GF-D8 (cell line): ENCODE results near the gene OR2T8.
"Not testable (repeated sequence)": the region's sequence is repeated elsewhere in the genome, so short reads cannot be mapped to it uniquely, and the experiment has no call there.

ENCODE experiments used
- DNase-seq: peaks from one replicate; lab custom pipeline; 2025; lab: John Stamatoyannopoulos, UW

The OR2T8 gene

GRCh38 chr1:247919952-247920351, at the start of gene OR2T8:
Gene OR2T8, plus strand, starts transcription at chr1:247920252. Its CDS starts 766 bp downstream, at chr1:247921018.
- no peak for DNase-seq

DNA sequence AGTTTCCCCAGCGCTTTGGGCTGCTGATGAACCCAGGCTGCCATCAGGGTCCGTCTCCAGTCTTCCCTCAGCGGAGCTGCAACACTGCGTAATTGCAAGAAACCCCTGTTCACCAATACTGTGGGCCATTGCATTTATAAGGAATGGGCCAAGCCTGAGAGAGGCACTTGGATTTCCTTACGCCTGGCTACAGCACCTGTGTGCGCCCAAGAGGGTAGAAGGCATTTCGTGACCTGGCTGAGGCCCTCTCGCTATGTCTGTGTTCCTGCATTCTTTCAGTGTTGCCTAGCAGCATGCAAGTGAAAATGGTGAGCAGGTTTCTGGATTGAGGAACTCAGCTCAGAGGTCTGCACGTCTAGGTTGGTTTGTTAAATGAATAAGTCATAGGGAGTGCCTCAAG, 36.7 kb upstream of the OR2T8 start:
- no peak for DNase-seq

DNA sequence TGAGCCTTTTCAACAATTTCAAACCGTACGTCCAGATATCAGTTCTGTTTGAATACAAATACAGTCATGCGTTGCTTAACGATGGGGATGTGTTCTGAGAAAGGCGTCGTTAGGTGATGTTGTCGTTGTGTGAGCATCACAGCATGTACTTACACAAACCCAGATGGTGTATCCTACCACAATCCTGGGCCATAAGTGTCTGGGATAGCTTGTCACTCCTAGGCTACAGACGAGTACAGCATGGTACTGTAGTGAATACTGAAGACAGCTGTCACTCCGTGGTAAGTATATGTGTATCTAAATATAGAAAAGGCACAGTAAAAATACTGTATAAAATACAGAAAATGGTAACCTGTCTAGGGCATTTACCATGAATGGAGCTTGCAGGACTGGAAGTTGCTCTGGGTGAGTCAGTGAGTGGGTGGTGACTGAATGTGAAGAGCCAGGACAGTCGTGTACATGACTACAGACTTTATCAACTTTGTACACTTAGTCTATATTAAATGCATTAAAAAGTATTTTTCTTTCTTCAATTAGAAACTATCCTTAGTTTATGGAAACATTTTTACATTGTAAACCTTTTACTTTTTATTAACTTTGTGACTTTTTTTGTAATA, 35.1 kb upstream of the OR2T8 start:
- DNase-seq = no peak

- no peak for DNase-seq
Measured at GRCh38 chr1:247895163-247895637, 24.9 kb upstream of the OR2T8 start, which contains the start of gene OR2W3. Gene OR2W3, plus strand, starts transcription at chr1:247895587. Its CDS starts 0 bp downstream, at chr1:247895587.

GRCh38 chr1:247895976-247896375, 24.1 kb upstream of the OR2T8 start:
- DNase-seq = no peak

DNA sequence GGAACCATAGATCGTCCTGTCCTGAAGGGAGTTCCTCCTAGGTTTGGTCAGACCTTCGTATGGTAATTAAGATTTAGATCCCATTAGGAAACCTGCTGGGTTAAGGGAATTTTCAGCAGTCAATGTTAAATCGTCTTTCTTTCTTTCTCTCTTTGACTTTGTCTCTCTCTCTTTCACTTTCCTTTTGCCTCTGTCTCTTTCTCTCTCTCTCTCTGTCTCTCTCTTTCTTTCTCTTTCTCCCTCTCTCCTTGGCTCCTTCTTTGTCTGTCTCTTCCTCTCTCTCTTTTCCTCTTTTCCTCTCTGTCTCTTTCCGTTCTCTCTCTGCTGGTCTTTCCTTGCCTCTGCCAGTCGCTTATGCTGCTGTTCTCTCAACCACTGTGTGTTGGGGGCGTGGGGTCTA, 15.9 kb upstream of the OR2T8 start:
- DNase-seq = no peak

DNA sequence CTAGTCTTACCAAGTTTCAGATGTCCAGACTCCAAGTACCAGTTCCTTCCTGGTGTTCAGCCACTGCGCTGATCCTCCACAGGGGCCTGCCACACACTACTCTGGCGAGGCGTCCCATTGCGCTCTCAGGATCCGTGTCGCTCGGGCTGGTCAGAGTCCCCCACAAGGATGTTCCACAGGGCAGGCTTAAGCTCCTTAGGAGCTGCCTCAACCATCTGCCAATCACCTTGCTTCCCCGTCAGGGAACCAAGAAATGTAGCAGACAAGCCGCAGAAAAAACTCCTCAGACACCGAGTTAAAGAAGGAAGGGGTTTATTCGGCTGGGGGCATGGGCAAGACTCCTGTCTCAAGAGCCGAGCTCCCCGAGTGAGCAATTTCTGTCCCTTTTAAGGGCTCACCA, 14.9 kb upstream of the OR2T8 start:
- DNase-seq = no peak

DNA sequence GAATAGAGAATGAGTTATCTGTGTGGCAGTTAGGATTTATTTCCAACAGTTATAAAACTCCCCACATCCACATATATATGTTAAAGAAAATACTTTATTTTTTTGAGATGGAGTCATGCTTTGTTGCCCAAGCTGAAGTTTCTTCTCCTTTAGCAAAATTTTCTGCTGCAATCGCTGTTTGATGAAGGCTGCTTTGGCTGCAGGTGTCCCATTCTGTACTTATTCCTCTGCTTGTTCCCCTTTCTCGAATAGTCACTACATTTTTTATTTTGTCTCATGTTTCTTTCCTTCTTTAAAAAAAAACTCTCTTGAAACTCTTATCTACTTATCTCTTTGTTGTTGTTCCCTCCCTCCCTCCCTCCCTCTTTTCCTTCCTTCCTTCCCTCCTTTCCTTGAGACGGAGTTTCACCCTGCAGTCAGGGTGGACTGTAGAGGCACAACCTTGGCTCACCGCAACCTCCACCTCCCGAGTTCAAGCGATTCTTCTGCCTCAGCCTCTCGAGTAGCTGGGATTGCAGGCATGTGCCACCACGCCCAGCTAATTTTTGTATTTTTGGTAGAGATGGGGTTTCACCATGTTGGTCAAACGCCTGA, 14.0 kb upstream of the OR2T8 start:
- no peak for DNase-seq

GRCh38 chr1:247906504-247907047, 13.5 kb upstream of the OR2T8 start:
- DNase-seq = no peak

DNA sequence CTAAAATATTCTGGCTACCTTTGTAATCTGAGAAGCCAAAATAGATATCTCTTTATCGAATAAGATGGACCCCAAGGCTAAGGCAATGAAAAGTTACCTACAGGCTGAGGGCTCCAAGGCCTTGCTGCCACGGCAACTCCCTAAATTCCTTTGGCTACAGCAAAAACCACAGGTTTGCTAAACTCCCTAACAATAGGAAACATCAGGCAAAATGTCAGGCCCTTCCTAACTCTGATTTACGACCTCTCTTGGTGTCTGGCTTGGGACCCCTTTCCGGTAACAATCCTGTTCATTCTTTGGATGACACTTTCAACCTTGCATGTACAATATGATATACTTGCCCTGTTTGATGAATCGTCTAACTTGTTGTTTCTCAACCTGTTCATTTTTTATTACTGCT, 11.3 kb upstream of the OR2T8 start:
- DNase-seq = no peak

DNA sequence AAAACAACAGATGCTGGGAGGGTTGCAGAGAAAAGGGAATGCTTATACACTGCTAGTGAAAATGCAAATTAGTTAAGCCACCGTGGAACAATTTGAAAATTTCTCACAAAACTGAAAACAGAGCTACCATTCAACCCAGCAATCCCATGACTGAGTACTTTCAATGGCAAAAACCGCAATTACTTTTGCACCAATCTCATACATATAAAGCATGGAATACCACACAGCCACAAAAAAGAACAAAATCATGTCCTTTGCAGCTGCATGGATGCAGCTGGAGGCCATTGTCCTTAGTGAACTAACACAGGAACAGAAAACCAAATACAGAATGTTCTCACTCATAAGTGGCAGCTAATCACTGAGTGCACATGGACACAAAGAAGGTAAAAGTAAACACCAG, 6.3 kb upstream of the OR2T8 start:
- no peak for DNase-seq

GRCh38 chr1:247914941-247915662, 5.0 kb upstream of the OR2T8 start:
- no peak for DNase-seq

DNA sequence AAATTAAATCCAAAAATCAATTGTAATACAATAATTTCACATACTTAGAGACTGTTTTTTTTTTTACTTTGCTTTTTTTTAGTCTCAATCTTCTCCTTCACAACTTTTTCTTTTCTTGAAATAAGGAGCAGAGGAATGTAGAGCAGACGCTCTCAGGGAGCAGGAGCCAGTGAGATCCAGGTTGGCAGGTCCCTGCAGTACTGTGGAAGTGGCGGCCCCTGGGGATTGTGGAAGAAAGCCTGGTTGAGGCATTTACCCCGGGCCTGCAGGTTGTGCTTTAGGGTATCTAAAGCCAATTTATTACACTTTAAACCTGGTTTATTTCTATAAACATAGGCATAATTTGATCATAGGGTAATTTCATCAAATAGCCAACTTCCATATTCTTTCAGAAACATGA, 3.9 kb downstream of the OR2T8 start:
- no peak for DNase-seq

- DNase-seq = no peak
Measured at GRCh38 chr1:247924868-247925267, 4.8 kb downstream of the OR2T8 start, which contains the start of gene OR2AJ1. Gene OR2AJ1, plus strand, starts transcription at chr1:247924889. Its CDS starts 8,880 bp downstream, at chr1:247933769.

DNA sequence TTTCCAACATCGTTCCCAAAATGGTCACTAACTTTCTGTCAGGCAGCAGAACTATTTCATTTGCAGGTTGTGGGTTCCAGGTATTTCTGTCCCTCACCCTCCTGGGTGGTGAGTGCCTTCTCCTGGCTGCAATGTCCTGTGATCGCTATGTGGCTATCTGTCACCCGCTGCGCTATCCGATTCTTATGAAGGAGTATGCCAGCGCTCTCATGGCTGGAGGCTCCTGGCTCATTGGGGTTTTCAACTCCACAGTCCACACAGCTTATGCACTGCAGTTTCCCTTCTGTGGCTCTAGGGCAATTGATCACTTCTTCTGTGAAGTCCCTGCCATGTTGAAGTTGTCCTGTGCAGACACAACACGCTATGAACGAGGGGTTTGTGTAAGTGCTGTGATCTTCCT, 13.9 kb downstream of the OR2T8 start:
- no peak for DNase-seq

DNA sequence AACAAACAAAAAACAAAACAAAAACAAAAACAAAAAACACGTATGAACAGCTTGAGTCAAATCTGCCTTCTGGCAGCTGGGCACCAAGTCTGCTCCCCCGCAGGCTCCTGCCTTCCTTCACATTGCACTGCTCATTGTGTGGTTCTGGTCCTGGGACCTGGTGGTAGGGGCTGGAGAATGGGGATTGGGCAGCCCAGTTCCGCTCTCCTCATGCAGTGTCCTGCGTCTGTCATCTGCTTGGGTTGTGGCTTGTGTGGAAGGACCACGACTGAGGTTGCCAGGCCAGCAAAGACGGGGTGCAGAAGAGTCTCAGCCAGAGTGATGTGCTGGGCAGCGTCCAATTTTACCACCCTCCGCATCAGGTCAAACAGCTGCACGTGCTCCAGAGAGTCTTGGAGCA, 15.7 kb downstream of the OR2T8 start:
- DNase-seq = no peak

DNA sequence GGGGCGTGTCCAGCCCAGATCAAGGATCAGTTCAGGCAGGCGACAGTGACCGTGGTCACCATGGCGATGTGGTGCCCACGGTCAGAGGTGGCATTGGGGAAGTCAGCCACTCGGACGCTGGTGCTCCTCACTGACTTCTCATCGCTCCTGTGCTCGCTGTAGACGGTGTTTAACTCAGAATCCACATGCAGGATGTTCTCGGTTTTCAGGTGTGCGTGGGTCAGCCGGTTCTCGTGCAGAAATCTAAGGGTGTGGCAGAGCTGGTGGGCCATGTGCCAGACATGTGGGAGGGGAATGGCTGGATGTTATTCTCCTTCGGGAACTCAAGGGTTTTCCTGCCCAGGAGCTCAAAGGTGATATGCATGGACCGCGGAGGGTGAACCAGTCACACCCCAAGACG, 16.4 kb downstream of the OR2T8 start:
- DNase-seq = no peak

GRCh38 chr1:247936965-247937734, 17.1 kb downstream of the OR2T8 start:
- not testable (repeated sequence) for DNase-seq

GRCh38 chr1:247942624-247943023, 22.6 kb downstream of the OR2T8 start:
- DNase-seq = no peak

DNA sequence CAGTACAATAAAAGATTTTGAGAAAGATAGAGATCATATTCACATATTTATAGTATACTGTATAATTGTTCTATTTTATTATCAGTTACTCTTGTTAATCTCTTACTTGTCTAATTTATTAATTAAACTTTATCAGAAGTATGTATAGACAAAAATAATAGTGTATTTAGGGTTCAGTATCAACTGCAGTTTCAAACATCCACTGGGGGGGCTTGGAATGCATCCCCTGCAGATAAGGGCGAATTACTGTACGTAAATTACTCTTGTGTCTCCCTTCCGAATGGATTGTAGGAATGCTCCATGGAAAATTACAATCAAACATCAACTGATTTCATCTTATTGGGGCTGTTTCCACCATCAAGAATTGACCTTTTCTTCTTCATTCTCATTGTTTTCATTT, 28.5 kb downstream of the OR2T8 start, which contains the start of gene OR2L8:
TSS of gene OR2L8 (plus strand) at position 301 of the 400 bp plus-strand sequence. CDS start at position 301, 0 bp downstream.
- DNase-seq = no peak

DNA sequence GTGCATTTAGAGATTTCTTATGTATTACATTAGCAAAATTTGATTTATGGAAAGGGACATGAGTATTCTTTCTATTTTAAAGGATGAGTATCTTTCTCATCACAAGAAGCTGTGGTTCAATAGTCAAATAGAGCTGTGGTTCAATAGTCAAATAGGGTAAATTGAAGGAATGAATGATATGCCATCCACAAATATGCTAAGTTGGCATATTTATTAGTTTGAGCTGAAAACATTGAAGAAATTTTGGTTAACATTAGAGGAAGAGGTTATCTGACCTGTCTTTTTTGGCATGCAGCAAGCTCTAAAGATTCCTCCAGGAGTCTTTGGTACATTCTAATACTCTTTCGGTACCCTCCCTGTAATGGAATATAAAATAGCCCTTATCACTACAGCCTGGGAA, 33.4 kb downstream of the OR2T8 start:
- DNase-seq = no peak

DNA sequence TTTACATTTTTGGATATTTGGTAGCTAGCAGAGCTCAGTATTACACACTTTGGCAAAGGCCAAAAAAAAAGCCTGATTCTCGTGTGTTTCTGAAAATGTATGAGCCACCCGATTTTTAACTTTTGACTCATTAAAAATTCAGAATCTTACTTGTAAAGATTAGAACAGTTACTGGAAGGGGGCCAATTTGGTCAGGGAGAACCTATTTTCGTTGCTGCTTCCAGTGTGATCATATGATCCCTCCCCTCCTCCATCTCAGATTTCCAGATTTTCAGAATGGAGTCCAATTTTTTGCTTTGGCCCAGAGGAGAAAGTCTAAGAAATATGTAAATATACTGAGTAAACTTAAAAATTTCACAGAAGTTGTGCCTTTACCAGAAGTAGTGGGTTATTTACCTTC, 41.7 kb downstream of the OR2T8 start:
- no peak for DNase-seq
